CD14-positive monocyte (primary cell): ENCODE measurements around the gene FAM184A. TPM values are rescaled to one million over a fixed set of nuclear protein-coding genes. Genes with fewer than 3 reads are reported as not detected.

Source experiments
- DNase-seq, 3 donors: peaks; one replicate each; pipeline ENCODE4 v3.0.0-alpha.2; 2011 to 2022
- H2AFZ ChIP-seq: 2 replicates; pipeline ENCODE4 v1.6.0; 2012; ENCODE audit warnings: mild to moderate bottlenecking, low read depth, low read length, inconsistent platforms; ENCODE audit not compliant: insufficient read depth, poor library complexity, severe bottlenecking
- H3K27ac ChIP-seq, 2 donors: 1 replicate in 1 of 2; 2 replicates in 1 of 2; pipeline ENCODE4 v1.5.1; 2012 to 2013; ENCODE audit warnings: low read length in 2 of 2, control low read depth in 1 of 2, inconsistent platforms in 1 of 2, low read depth in 1 of 2, mild to moderate bottlenecking in 1 of 2
- H3K27me3 ChIP-seq, 2 donors: one replicate each; pipeline versions ENCODE4 v1.6.0 to v1.6.1; 2011 to 2013; ENCODE audit warnings: low read length in 2 of 2; ENCODE audit not compliant: control insufficient read depth in 2 of 2, insufficient read depth in 2 of 2
- H3K36me3 ChIP-seq, 2 donors: replicated peaks in 1 of 2; 1 replicate in 1 of 2; 2 replicates in 1 of 2; pipeline versions ENCODE4 v1.5.1 to v1.6.1; 2012 to 2013; ENCODE audit warnings: low read length in 2 of 2, control low read depth in 1 of 2, inconsistent platforms in 1 of 2, mild to moderate bottlenecking in 1 of 2; ENCODE audit not compliant: insufficient read depth in 2 of 2, control insufficient read depth in 1 of 2
- H3K4me1 ChIP-seq, 2 donors: 1 replicate in 1 of 2; 2 replicates in 1 of 2; pipeline versions ENCODE4 v1.5.1 to v1.6.1; 2012 to 2013; ENCODE audit warnings: low read length in 2 of 2, control low read depth in 1 of 2, inconsistent platforms in 1 of 2, mild to moderate bottlenecking in 1 of 2, moderate library complexity in 1 of 2; ENCODE audit not compliant: insufficient read depth in 2 of 2, control insufficient read depth in 1 of 2
- H3K4me2 ChIP-seq: replicated peaks from 2 replicates; pipeline ENCODE3; 2012; ENCODE audit warnings: low read length, moderate library complexity, mild to moderate bottlenecking; ENCODE audit not compliant: poor library complexity, severe bottlenecking; ENCODE audit errors: extremely low read depth
- H3K4me3 ChIP-seq, 3 experiments: fragments of 200-600 bp in 1 of 3; sonication (generic) in 1 of 3; replicated peaks in 1 of 3; 1 replicate in 2 of 3; 2 replicates in 1 of 3; pipeline ENCODE4 v1.5.1; 2011 to 2013; ENCODE audit warnings: low read length in 3 of 3, mild to moderate bottlenecking in 3 of 3, control low read depth in 2 of 3, low read depth in 2 of 3, inconsistent platforms in 1 of 3, moderate library complexity in 1 of 3
- H3K79me2 ChIP-seq: 2 replicates; pipeline ENCODE4 v1.6.0; 2012; ENCODE audit warnings: mild to moderate bottlenecking, control low read depth, inconsistent platforms, low read length, moderate library complexity; ENCODE audit not compliant: insufficient read depth
- H3K9ac ChIP-seq: 2 replicates; pipeline ENCODE4 v1.6.0; 2017; ENCODE audit warnings: low read length, mild to moderate bottlenecking; ENCODE audit not compliant: insufficient read depth, poor library complexity, severe bottlenecking
- H3K9me3 ChIP-seq, 2 donors: replicated peaks in 1 of 2; 1 replicate in 1 of 2; 2 replicates in 1 of 2; pipeline versions ENCODE4 v1.5.1 to v1.6.1; 2012 to 2013; ENCODE audit warnings: low read length in 2 of 2, control low read depth in 1 of 2; ENCODE audit not compliant: control insufficient read depth in 1 of 2, insufficient read depth in 1 of 2
- H4K20me1 ChIP-seq: 2 replicates; pipeline ENCODE4 v1.6.0; 2012; ENCODE audit warnings: mild to moderate bottlenecking, low read length, control low read depth, moderate library complexity; ENCODE audit not compliant: insufficient read depth
- H3K27ac Mint-ChIP-seq, 7 donors: one replicate each; pipeline ENCODE4 v1.8.0; 2020; ENCODE audit warnings: mild to moderate bottlenecking in 7 of 7, mixed read lengths in 7 of 7, moderate library complexity in 6 of 7, inconsistent platforms in 2 of 7
- H3K27me3 Mint-ChIP-seq, 3 donors: one replicate each; pipeline ENCODE4 v1.8.0; 2021 to 2022; ENCODE audit warnings: low read depth in 3 of 3, mild to moderate bottlenecking in 3 of 3, mixed read lengths in 3 of 3, moderate library complexity in 3 of 3, inconsistent platforms in 1 of 3
- H3K36me3 Mint-ChIP-seq, 2 donors: one replicate each; pipeline ENCODE4 v1.8.0; 2020; ENCODE audit warnings: mixed read lengths in 2 of 2, inconsistent platforms in 1 of 2, mild to moderate bottlenecking in 1 of 2
- H3K4me1 Mint-ChIP-seq: one replicate; pipeline ENCODE4 v1.8.0; 2020; ENCODE audit warnings: mild to moderate bottlenecking, mixed read lengths
- H3K4me3 Mint-ChIP-seq, 2 donors: one replicate each; pipeline ENCODE4 v1.8.0; 2020; ENCODE audit warnings: mild to moderate bottlenecking in 2 of 2, mixed read lengths in 2 of 2, moderate library complexity in 1 of 2
- H3K9me3 Mint-ChIP-seq, 7 donors: one replicate each; pipeline ENCODE4 v1.8.0; 2020 to 2022; ENCODE audit warnings: mixed read lengths in 7 of 7, mild to moderate bottlenecking in 6 of 7, moderate library complexity in 6 of 7, inconsistent platforms in 2 of 7
- CTCF ChIP-seq: fragments of 200-600 bp; IDR thresholded peaks from one replicate; pipeline ENCODE4 v1.8.0; 2022; ENCODE audit warnings: antibody characterized with exemption, mild to moderate bottlenecking
- WGBS: methylation state at CpG from one replicate; pipeline ENCODE4 v1.1.5; 2013; ENCODE audit warnings: missing lambda C conversion rate; ENCODE audit not compliant: insufficient coverage; 5-methylcytosine and 5-hydroxymethylcytosine counted together
- intact Hi-C, 2 donors: fragments of 100-400 bp; cut with micrococcal nuclease; formaldehyde crosslinking; loops; one replicate each; pipeline versions ENCODE4 v1.15.0 to v1.15.1; 2023
- polyA plus RNA-seq, 3 donors: library from polyadenylated mRNA; depleted of rRNA in 1 of 3; unstranded in 2 of 3; stranded (reverse) in 1 of 3; fragments of 300-500 nt in 2 of 3; fragments of >200 nt in 1 of 3; fragmentation: Illumina TruSeq in 2 of 3; gene quantifications; 1 replicate in 2 of 3; 2 replicates in 1 of 3; pipeline ENCODE4 v1.2.3, GENCODE V29; 2012 to 2021

FAM184A gene
- polyA plus RNA-seq, 3 donors, result not detected

- H3K27ac Mint-ChIP-seq, result no peak overlapping the region
These were observed 15.0 kb downstream of the FAM184A start for GRCh38 chr6:119063491-119063890.

GRCh38 chr6:119061215-119061614 is 17.2 kb downstream of the FAM184A start:
- Mint-ChIP-seq H3K9me3 (no peaks in the 10 kb centered on the region), H3K27ac (no peak overlapping the region), H3K36me3 (no peaks in the 10 kb centered on the region), H3K4me3 (no peak overlapping the region), H3K4me1 (no peaks in the 10 kb centered on the region), H3K27me3 (no peaks in the 10 kb centered on the region)
- no peak for TF ChIP-seq CTCF
- no peak overlapping the region for H3K4me3 ChIP-seq
- H3K36me3 ChIP-seq, result no peaks in the 10 kb centered on the region
- no peak overlapping the region for H3K9ac ChIP-seq
- intact Hi-C loops, result no loop called here
- H3K4me2 ChIP-seq, result no peak overlapping the region
- no peaks in the 10 kb centered on the region for H3K79me2 ChIP-seq
- H3K27ac ChIP-seq, result no peak overlapping the region
- no CpG with 5 or more reads among the region's 3 CpGs for WGBS
- H3K4me1 ChIP-seq, result no peaks in the 10 kb centered on the region
- H3K27me3 ChIP-seq, result no peaks in the 10 kb centered on the region
- no peak overlapping the region for H2AFZ ChIP-seq
- no peaks in the 10 kb centered on the region for H3K9me3 ChIP-seq
- H4K20me1 ChIP-seq, result no peaks in the 10 kb centered on the region
- DNase-seq, result no peak

More at GRCh38 chr6:119063491-119063890, 15.0 kb downstream of the FAM184A start:
- Histone ChIP-seq H2AFZ (no peak overlapping the region), H3K4me3 (no peak overlapping the region), H3K36me3 (no peaks in the 10 kb centered on the region), H3K9ac (no peak overlapping the region), H3K27me3 (no peaks in the 10 kb centered on the region), H3K9me3 (no peaks in the 10 kb centered on the region), H3K79me2 (no peaks in the 10 kb centered on the region), H3K4me2 (no peak overlapping the region), H4K20me1 (no peaks in the 10 kb centered on the region), H3K27ac (no peak overlapping the region), H3K4me1 (no peaks in the 10 kb centered on the region)
- H3K4me3 Mint-ChIP-seq, result no peak overlapping the region
- no peaks in the 10 kb centered on the region for H3K9me3 Mint-ChIP-seq
- H3K27me3 Mint-ChIP-seq, result no peaks in the 10 kb centered on the region
- intact Hi-C loops, result no loop called here
- 86% methylated on average over 1 of the region's 5 CpGs for WGBS
- no peaks in the 10 kb centered on the region for H3K4me1 Mint-ChIP-seq
- no peak for TF ChIP-seq CTCF
- H3K36me3 Mint-ChIP-seq, result no peaks in the 10 kb centered on the region
- DNase-seq, result no peak
